ENCODE data around the gene PPP2R5A. TPM values are rescaled to one million over a fixed set of nuclear protein-coding genes. Genes with fewer than 3 reads are reported as not detected.
"Not testable (repeated sequence)": the region's sequence is repeated elsewhere in the genome, so short reads cannot be mapped to it uniquely, and the experiment has no call there.

Gene PPP2R5A
- total RNA-seq, 2 experiments from 2014 or later: 42.7 to 44.0 TPM

DNA sequence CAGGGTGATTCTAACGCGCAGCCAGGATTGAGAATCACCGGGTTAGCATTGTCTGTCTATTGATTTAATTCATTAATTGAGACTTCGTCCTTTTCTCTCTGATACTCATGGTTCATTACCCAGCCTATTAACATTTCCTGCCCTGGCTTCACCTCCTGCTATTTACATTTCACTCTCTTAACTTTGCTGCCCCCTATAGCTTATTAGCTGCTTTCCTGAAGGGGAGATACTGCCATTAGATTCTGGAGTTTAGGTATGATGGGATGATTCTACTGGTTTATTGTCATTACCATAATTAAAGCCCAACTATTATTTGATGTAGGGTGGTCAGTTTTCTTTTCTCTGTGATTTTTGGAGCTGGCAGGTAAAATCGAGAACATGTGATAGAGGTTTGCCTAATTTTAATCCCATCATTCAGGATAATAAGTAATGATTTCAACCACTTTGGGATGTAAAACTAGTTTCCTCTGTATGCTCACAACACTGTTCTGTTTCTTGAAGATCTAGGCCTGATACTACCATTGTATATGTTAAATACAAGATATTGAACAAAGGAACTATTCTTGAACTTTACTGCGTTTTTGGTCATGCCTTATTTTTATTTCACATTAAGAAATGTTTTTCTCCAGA, 6.4 kb downstream of the PPP2R5A start:
- ATAC-seq: peak; percentile 84
- peak overlapping the region; percentile 16 for H3K27ac Mint-ChIP-seq
- H3K27me3 Mint-ChIP-seq: no peaks in the 10 kb centered on the region
- peaks cover 73% of the 10 kb centered on the region for H3K4me1 Mint-ChIP-seq
- CTCF ChIA-PET: interaction anchor here (0.6 to 1.8 kb wide), 29 partner anchors 16 to 611 kb away, joined by 3 to 19 read pairs (median 4); partner anchors contain the start of genes DTL and INTS7
- H3K4me3 Mint-ChIP-seq: peak overlapping the region; percentile 7
- H3K36me3 Mint-ChIP-seq: peaks cover 13% of the 10 kb centered on the region
- H3K9me3 Mint-ChIP-seq (ENCODE audit: low read depth): no peaks in the 10 kb centered on the region
- DNase-seq: no peak

DNA sequence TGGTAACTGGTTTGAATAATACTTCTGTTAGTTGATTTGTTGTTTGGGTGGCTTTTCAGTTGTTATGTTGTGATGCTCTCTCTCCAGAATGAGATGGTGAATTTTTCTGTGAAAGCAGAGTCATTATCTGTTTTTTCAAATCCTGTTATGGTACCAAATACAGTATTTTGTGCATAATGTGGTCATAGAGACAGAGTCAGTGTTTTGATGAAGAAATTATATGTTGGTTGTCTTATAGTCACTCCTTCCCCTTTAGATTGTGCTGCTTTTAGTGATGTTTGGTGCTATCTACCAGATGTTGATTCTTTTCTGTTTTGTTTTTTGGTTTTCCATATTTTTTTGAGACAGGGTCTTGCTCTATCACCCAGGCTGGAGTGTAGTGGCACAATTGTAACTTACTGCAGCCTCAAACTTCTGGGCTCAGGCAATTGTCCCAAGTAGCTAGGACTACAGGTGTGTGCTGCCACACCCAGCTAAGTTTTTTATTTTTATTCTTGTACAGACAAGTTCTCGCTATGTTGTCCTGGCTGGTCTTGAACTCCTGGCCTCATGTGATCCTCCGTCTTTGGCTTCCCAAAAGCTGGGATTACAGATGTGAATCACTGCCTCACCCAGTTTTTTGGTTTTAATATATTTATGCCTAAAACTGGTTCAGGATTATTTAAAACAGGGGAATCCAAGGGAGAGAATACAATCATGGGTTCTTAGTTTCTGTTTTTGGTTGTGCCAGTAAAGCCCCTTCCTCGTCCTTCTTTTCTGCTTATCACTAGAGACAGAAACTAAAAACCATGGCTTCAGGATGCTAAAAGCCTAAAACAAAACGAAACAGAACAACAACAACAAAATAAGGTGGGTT, 7.3 kb downstream of the PPP2R5A start:
- Mint-ChIP-seq H3K4me1 (peaks cover 70% of the 10 kb centered on the region), H3K36me3 (peaks cover 13% of the 10 kb centered on the region), H3K9me3 (ENCODE audit: low read depth) (no peaks in the 10 kb centered on the region), H3K27ac (peak overlapping the region; percentile 16), H3K4me3 (no peak overlapping the region), H3K27me3 (no peaks in the 10 kb centered on the region)
- ATAC-seq (no peak), DNase-seq (no peak)
- CTCF ChIA-PET: interaction anchor here (0.8 to 1.8 kb wide), 18 partner anchors 19 to 612 kb away, joined by 3 to 19 read pairs (median 4); partner anchors contain the start of genes DTL and INTS7

DNA sequence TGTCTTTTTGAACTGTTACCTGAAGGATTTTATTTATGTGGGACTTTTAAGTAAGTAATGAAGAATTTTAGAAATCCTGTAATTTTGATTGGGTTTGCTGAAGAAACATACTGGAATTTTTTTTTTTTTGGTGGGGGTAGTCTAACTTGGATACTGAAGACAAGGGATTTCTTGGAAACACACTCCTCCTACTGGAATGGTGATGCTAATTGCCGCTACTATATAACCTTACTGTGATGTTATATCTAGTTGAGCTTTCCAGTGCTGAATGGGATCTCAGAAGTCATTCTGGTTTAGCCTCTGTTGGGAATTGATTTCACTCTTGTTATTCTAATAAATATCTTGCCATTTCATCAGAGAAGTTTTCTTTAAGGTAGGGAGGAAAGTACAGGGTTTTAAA, 8.4 kb downstream of the PPP2R5A start:
- H3K4me1 Mint-ChIP-seq: peaks cover 64% of the 10 kb centered on the region
- H3K4me3 Mint-ChIP-seq: no peak overlapping the region
- ATAC-seq (no peak), DNase-seq (no peak)
- no peak overlapping the region for H3K27ac Mint-ChIP-seq
- CTCF ChIA-PET: interaction anchor here (1.5 kb wide), 1 partner anchor 163 kb away, joined by 4 read pairs; no protein-coding TSS in a partner anchor
- H3K9me3 Mint-ChIP-seq (ENCODE audit: low read depth): no peaks in the 10 kb centered on the region
- peaks cover 13% of the 10 kb centered on the region for H3K36me3 Mint-ChIP-seq
- no peaks in the 10 kb centered on the region for H3K27me3 Mint-ChIP-seq

DNA sequence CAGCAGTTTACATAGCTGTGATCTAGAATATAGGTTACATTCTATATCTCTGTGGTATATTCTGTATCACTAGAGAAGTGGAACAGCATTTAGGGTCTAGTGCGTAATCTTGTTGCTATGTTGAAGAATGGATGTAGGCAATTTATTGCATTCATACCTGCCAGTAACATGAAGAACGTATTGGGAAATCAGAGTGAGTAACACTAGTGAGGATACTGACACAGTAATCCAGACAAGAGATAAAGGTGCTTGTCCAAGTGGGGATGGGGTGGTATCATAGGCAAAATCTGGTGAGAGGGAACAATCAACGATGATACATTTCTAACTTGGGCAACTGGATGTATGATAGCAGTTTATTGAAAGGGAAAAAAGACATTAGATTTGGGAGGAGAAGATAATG, 9.8 kb downstream of the PPP2R5A start:
- H3K4me3 Mint-ChIP-seq: no peak overlapping the region
- DNase-seq: no peak
- ATAC-seq: no peak
- H3K4me1 Mint-ChIP-seq: peaks cover 56% of the 10 kb centered on the region
- no peak overlapping the region for H3K27ac Mint-ChIP-seq
- H3K27me3 Mint-ChIP-seq: no peaks in the 10 kb centered on the region
- no peaks in the 10 kb centered on the region for H3K9me3 Mint-ChIP-seq (ENCODE audit: low read depth)
- CTCF ChIA-PET: interaction anchor here (1.0 to 1.2 kb wide), 3 partner anchors 161 to 233 kb away, joined by 3 to 4 read pairs (median 3); no protein-coding TSS in a partner anchor
- H3K36me3 Mint-ChIP-seq: peaks cover 7% of the 10 kb centered on the region

- DNase-seq: no peak
- no peaks in the 10 kb centered on the region for H3K9me3 Mint-ChIP-seq (ENCODE audit: low read depth)
- H3K4me1 Mint-ChIP-seq: peaks cover 51% of the 10 kb centered on the region
- CTCF ChIA-PET: interaction anchor here (1.0 to 1.1 kb wide), 3 partner anchors 9 to 233 kb away, joined by 3 to 4 read pairs (median 3); no protein-coding TSS in a partner anchor
- no peaks in the 10 kb centered on the region for H3K27me3 Mint-ChIP-seq
- no peak overlapping the region for H3K4me3 Mint-ChIP-seq
- no peak overlapping the region for H3K27ac Mint-ChIP-seq
- H3K36me3 Mint-ChIP-seq: peaks cover 6% of the 10 kb centered on the region
- ATAC-seq: no peak
These were observed 10.4 kb downstream of the PPP2R5A start for GRCh38 chr1:212295579-212295978.

- Mint-ChIP-seq H3K36me3 (peaks cover 6% of the 10 kb centered on the region), H3K4me1 (peaks cover 35% of the 10 kb centered on the region), H3K27ac (no peak overlapping the region), H3K27me3 (no peaks in the 10 kb centered on the region), H3K4me3 (no peak overlapping the region), H3K9me3 (ENCODE audit: low read depth) (no peaks in the 10 kb centered on the region)
- ATAC-seq (no peak), DNase-seq (no peak)
- CTCF ChIA-PET: no interaction called here
These were observed 12.1 kb downstream of the PPP2R5A start for GRCh38 chr1:212297338-212297737.

DNA sequence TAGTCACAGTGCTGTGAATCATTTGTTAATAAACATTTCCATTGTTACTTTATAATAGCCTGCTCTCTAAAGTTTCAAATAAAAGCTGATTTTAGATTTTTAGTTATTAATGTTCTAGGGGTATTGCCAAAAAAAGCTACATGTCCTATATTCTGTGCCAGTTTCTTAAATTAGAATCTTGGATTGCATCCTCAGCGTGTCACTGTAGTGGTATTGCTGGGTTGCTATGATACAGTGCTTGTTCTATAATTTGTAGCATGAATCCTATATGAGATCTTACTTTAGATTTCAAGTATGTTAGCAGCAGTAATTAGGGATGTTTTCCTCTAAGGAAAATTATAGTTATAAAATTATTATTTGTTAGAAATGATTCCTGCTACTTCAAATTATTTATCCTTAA, 16.4 kb downstream of the PPP2R5A start:
- H3K4me1 Mint-ChIP-seq: peaks cover 14% of the 10 kb centered on the region
- H3K27me3 Mint-ChIP-seq: no peaks in the 10 kb centered on the region
- CTCF ChIA-PET: no interaction called here
- ATAC-seq (no peak), DNase-seq (no peak)
- peaks cover 11% of the 10 kb centered on the region for H3K36me3 Mint-ChIP-seq
- no peak overlapping the region for H3K27ac Mint-ChIP-seq
- H3K9me3 Mint-ChIP-seq (ENCODE audit: low read depth): no peaks in the 10 kb centered on the region
- H3K4me3 Mint-ChIP-seq: no peak overlapping the region

DNA sequence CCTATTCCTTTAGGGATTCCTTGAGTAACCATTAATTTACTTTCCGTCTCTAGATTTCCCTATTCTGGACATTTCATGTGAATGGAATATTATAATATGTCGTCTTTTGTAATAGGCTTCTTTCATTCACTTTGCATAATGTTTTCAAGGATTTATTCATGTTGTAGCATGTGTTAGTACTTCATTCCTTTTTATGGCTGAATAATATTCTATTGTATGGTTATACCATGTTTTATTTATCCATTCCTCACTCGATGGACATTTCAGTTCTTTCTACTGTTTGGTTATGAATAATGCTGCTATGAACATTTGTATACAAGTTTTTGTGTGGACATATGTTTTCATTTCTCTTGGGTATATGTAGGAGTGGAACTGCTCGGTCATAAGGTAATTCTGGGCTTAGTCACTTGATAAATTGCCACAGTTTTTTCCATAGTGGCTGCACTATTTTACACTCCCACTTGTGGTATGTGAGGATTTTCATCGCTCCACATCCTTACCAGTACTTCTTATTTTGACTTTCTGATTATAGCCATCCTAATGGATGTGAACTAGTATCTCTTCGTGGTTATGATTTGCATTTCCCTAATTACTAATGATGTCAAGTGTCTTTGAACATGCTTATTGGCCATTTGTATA, 17.7 kb downstream of the PPP2R5A start:
- CTCF ChIA-PET: no interaction called here
- Mint-ChIP-seq H3K4me3 (no peak overlapping the region), H3K27me3 (no peaks in the 10 kb centered on the region), H3K36me3 (peaks cover 15% of the 10 kb centered on the region), H3K9me3 (ENCODE audit: low read depth) (no peaks in the 10 kb centered on the region), H3K27ac (no peak overlapping the region), H3K4me1 (peaks cover 14% of the 10 kb centered on the region)
- DNase-seq (no peak), ATAC-seq (no peak)

GRCh38 chr1:212305342-212305741, 20.1 kb downstream of the PPP2R5A start:
- CTCF ChIA-PET: no interaction called here
- ATAC-seq: no peak
- Mint-ChIP-seq H3K4me3 (no peak overlapping the region), H3K27ac (no peak overlapping the region), H3K36me3 (peaks cover 36% of the 10 kb centered on the region), H3K27me3 (no peaks in the 10 kb centered on the region), H3K9me3 (ENCODE audit: low read depth) (no peaks in the 10 kb centered on the region), H3K4me1 (peaks cover 12% of the 10 kb centered on the region)
- DNase-seq: no peak

DNA sequence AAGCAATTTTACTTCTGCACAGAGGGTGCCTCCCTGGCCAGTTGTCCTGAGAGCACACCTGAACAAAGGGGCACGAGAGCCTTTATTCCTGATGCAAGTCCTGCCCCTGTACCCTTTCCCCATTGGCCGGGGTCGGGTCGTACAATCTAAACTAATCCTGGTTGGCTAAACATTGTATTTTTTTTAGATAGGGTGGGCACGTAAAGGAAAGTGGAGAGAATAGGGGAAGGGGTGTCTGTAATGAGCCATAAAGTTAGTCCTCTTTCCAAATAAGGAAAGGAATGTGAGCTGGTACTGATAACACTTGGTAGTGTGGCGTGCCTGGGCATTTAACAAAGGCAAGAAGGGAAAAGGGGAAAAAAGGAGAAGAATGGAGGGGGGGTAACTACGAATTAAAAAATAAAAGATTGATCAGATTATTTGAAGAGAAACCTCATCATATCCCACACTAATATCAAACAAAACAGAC, 20.8 kb downstream of the PPP2R5A start:
- H3K36me3 Mint-ChIP-seq: peaks cover 36% of the 10 kb centered on the region
- H3K4me3 Mint-ChIP-seq; CTCF ChIA-PET; H3K27ac Mint-ChIP-seq; ATAC-seq; H3K9me3 Mint-ChIP-seq (ENCODE audit: low read depth); DNase-seq; H3K27me3 Mint-ChIP-seq: not testable (repeated sequence)
- peaks cover 12% of the 10 kb centered on the region for H3K4me1 Mint-ChIP-seq

DNA sequence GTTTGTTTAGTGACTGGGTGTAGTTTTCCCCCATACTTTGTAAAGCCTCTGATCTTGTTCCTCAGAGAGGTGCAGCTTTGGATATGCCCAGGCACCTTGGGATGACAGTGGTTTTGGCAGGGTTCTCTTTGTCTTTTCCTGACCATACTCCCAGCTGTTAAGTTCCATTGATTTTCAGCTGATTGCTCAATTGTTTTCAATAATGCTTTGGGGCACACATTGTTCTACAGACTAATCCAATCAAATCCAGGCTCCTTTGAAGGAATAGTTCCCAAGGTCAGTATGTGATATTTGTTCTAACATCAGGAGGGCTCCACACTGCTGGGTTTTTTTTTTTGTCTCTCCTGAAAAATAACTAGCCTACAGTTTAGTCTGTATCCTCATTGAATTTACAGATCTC, 24.8 kb downstream of the PPP2R5A start:
- CTCF ChIA-PET: interaction anchor here (1.4 kb wide), 1 partner anchor 19 kb away, joined by 3 read pairs; no protein-coding TSS in a partner anchor
- peaks cover 38% of the 10 kb centered on the region for H3K36me3 Mint-ChIP-seq
- ATAC-seq (no peak), DNase-seq (no peak)
- H3K4me3 Mint-ChIP-seq: no peak overlapping the region
- H3K27me3 Mint-ChIP-seq: no peaks in the 10 kb centered on the region
- H3K9me3 Mint-ChIP-seq (ENCODE audit: low read depth): no peaks in the 10 kb centered on the region
- H3K27ac Mint-ChIP-seq: no peak overlapping the region
- peaks cover 4% of the 10 kb centered on the region for H3K4me1 Mint-ChIP-seq

- CTCF ChIA-PET: interaction anchor here (1.4 to 1.9 kb wide), 3 partner anchors 18 to 240 kb away, joined by 3 to 7 read pairs (median 4); no protein-coding TSS in a partner anchor
- Mint-ChIP-seq H3K4me1 (peaks cover 5% of the 10 kb centered on the region), H3K9me3 (ENCODE audit: low read depth) (no peaks in the 10 kb centered on the region), H3K4me3 (no peak overlapping the region), H3K27ac (no peak overlapping the region), H3K27me3 (no peaks in the 10 kb centered on the region), H3K36me3 (peaks cover 35% of the 10 kb centered on the region)
- no peak for ATAC-seq
- DNase-seq: no peak
These were observed 25.2 kb downstream of the PPP2R5A start for GRCh38 chr1:212310383-212310782.

DNA sequence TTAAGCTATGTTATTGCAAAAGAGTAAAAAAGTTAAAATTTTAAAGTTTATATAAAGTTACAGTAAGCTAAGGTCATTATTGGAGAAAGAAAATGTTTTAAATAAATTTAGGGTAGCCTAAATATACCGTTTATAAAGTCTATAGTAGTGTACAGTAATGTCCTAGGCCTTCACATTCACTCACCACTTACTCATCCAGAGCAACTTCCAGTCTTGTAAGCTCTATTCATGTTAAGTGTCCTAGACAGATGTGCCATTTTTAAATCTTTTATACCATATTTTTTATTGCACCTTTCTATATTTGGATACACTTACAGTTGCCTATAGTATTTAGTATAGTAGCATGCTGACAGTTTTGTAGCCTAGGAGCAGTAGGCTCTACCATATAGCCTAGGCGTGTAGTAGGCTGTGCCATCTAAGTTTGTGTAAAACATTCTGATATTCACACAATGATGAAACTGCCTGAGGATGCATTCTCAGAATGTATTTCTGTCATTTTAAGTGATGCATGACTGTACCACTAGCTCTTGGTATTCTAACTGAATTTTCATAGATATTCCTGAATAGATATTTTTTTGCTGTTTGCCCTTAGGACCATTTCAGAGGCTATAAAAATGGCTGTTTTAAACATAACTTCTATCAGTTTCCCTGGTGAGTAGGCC, 26.8 kb downstream of the PPP2R5A start:
- H3K4me1 Mint-ChIP-seq: peaks cover 15% of the 10 kb centered on the region
- H3K27me3 Mint-ChIP-seq: no peaks in the 10 kb centered on the region
- ATAC-seq (no peak), DNase-seq (no peak)
- no peak overlapping the region for H3K4me3 Mint-ChIP-seq
- CTCF ChIA-PET: interaction anchor here (0.6 to 1.9 kb wide), 5 partner anchors 13 to 241 kb away, joined by 3 to 7 read pairs (median 4); no protein-coding TSS in a partner anchor
- H3K36me3 Mint-ChIP-seq: peaks cover 36% of the 10 kb centered on the region
- H3K9me3 Mint-ChIP-seq (ENCODE audit: low read depth): no peaks in the 10 kb centered on the region
- H3K27ac Mint-ChIP-seq: no peak overlapping the region
